GM13976 (cell line): ENCODE data around the gene PMVK.

ENCODE experiments used
- DNase-seq: peaks from one replicate; pipeline ENCODE4 v3.0.0; 2012; ENCODE audit warnings: low spot score
- in situ Hi-C: fragments of 300-500 bp; cut with MboI; formaldehyde crosslinking; loops from one replicate; pipeline ENCODE4 v1.12.0; 2022; ENCODE audit warnings: low sequenced_read_pairs, mixed read lengths, inconsistent platforms; ENCODE audit not compliant: unreplicated experiment
- TF ChIP-seq, protein P1 (sequence below): IDR thresholded peaks from 2 replicates; pipeline ENCODE4 v1.5.1; 2012; ENCODE audit warnings: borderline replicate concordance, mild to moderate bottlenecking; ENCODE audit not compliant: insufficient read depth; ENCODE audit errors: extremely low read depth, missing control alignments, control extremely low read depth

The PMVK gene

GRCh38 chr1:154941333-154942013, 5.0 kb upstream of the PMVK start:
- in situ Hi-C loops: no loop called here
- no peak for DNase-seq
- TF ChIP-seq, protein P1, sequence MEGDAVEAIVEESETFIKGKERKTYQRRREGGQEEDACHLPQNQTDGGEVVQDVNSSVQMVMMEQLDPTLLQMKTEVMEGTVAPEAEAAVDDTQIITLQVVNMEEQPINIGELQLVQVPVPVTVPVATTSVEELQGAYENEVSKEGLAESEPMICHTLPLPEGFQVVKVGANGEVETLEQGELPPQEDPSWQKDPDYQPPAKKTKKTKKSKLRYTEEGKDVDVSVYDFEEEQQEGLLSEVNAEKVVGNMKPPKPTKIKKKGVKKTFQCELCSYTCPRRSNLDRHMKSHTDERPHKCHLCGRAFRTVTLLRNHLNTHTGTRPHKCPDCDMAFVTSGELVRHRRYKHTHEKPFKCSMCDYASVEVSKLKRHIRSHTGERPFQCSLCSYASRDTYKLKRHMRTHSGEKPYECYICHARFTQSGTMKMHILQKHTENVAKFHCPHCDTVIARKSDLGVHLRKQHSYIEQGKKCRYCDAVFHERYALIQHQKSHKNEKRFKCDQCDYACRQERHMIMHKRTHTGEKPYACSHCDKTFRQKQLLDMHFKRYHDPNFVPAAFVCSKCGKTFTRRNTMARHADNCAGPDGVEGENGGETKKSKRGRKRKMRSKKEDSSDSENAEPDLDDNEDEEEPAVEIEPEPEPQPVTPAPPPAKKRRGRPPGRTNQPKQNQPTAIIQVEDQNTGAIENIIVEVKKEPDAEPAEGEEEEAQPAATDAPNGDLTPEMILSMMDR: no peak

DNA sequence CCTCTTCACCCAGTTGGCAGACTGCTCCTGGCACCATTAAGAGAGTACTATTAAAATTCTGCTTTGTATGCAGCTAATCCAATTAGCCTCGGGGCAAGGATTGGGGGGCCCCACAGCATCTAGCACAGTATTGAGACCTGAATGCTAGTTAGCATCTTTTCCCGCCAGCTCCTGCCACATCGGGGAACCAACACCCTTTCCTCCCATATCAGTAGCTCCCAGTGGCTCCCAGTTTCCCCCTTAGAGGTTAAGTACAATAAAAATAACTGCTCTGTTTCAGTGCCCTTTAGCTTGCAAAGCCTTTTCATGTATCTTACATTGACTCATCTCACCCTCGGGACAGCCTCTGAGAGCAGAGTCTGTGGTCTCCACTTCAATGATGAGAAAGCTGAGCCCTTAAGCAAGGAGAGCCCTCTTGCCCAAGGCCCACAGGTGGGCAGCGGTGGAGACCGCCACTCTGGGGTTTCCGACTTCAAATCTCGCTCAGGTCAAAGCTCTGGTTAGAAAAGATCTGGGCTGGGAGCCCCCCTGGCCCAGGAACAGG, 4.2 kb upstream of the PMVK start:
- TF ChIP-seq, protein P1: no peak
- peak; percentile 53 for DNase-seq
- in situ Hi-C loops: no loop called here

- TF ChIP-seq, protein P1: no peak
Observed at GRCh38 chr1:154940213-154940560, 3.7 kb upstream of the PMVK start.

GRCh38 chr1:154938604-154939399, 2.3 kb upstream of the PMVK start:
- TF ChIP-seq, protein P1: no peak
- in situ Hi-C loops: no loop called here
- DNase-seq: no peak

More at GRCh38 chr1:154940213-154940560, 3.7 kb upstream of the PMVK start:
- no peak for DNase-seq
- in situ Hi-C loops: no loop called here

DNA sequence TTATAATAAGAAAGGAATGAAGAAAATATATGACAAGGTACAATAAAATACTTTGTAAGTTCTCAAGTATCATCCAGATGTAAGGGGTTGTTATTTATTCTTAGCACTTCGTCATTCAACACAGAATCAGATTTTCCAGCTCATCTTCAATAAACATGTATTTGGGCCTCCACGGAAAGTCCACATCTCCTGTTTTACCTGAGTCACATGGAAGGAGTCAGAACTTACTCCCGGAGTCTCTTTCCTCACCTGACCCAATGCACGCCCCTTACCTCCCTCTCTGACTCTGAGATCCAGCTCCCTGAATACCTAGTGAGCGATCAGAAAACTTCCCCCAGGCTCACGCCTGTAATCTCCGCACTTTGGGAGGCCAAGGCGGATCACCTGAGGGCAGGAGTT, 1.5 kb upstream of the PMVK start:
- no peak for DNase-seq
- in situ Hi-C loops: no loop called here
- TF ChIP-seq, protein P1: no peak

DNA sequence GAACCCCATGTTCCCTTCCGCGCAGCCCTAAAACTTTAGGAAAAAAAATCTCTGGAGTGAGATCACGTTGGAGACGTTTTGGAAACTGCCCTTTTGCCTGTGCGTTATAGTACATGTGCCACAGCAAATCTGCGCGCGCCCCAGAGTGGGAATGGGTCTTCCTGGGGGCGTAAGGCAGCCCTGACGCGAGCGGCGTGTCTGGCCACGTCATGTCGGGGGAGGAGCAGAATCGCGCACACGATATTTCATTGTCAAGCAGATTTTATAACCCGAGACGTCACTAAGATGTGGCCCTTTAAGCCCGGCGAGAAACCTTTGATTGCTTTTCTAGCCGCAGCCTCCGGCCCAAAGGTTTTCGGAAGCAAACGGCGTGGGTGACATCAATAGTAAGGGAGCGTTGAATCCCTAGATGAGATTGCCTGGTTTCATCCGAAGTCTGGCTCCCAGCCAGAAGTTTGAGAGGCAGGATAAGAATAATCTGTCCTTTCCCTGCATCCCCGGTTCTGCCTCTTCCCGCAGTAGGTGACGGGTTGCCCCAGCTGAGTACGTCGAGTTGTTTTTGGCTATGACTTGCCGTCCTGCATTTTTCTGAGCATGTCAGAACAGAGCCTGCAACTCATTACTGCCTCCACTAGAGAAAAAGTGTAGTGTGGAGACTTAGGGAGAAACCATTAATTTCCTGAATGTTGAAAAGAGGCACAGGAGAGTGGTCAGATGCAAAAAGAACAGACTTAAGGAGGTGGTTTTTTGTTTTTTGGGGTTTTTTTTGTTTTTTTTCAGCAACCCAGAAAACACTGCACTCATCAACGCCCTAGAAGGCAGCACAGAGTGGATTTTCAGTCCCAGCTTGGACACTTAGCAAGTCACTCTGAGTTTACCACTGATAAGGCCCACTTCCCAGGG, 817 bp upstream of the PMVK start:
- TF ChIP-seq, protein P1: peak; percentile 10
- peak; percentile 87 for DNase-seq
- in situ Hi-C loops: no loop called here
